ENCODE results near the gene KPNA4.

DNA sequence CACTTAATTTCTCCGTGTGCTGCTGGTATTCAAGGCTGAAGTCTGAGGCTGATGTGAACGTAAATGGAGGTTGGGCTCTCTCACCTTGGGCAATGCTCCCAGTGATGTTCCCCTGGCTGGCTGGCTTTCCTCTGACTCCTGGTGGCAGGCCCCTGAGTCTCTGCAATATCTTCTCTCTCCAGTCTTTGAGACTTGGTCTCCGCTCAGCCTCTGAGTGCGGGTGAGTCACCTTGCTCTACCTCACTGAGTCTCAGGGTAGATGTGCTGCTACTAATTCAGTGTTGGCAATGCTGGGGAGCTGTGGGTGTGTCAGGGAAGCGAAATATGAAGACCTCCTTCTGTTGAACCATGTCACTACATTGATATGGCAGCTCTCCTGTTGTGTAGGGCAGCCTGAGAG lies 84.4 kb downstream of the KPNA4 start:
- TF ChIP-seq, protein P1, sequence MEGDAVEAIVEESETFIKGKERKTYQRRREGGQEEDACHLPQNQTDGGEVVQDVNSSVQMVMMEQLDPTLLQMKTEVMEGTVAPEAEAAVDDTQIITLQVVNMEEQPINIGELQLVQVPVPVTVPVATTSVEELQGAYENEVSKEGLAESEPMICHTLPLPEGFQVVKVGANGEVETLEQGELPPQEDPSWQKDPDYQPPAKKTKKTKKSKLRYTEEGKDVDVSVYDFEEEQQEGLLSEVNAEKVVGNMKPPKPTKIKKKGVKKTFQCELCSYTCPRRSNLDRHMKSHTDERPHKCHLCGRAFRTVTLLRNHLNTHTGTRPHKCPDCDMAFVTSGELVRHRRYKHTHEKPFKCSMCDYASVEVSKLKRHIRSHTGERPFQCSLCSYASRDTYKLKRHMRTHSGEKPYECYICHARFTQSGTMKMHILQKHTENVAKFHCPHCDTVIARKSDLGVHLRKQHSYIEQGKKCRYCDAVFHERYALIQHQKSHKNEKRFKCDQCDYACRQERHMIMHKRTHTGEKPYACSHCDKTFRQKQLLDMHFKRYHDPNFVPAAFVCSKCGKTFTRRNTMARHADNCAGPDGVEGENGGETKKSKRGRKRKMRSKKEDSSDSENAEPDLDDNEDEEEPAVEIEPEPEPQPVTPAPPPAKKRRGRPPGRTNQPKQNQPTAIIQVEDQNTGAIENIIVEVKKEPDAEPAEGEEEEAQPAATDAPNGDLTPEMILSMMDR (conservative IDR thresholded peaks at IDR 0.05), result no peak
- TF ChIP-seq ZFX (IDR thresholded peaks at IDR 0.05), result no peak
